Measurements from ENCODE around the gene DMAC2. TPM values are rescaled to one million over a fixed set of nuclear protein-coding genes. Genes with fewer than 3 reads are reported as not detected.

Gene DMAC2
- total RNA-seq, 4 donors from 2014 or later, result 39.1 to 53.1 (median 44.2) TPM

GRCh38 chr19:41422456-41422855, 17.3 kb downstream of the DMAC2 start:
- TF ChIP-seq CTCF (IDR thresholded peaks at IDR 0.05) (no peak), POLR2A (IDR thresholded peaks at IDR 0.05) (no peak)
- Histone ChIP-seq H3K27ac (no peak overlapping the region), H3K9me3 (no peaks in the 10 kb centered on the region), H3K27me3 (no peaks in the 10 kb centered on the region), H3K4me3 (replicated peaks in 1 of 3) (no peak overlapping the region), H3K4me1 (peaks cover 5 to 12% of the 10 kb centered on the region in 2 donors), H3K36me3 (peaks cover 42 to 51% of the 10 kb centered on the region in 2 donors)
- intact Hi-C loops (cut with DNase I), result no loop called here
- WGBS, 2 donors, result 87 to 88% methylated on average over 17 to 18 of the region's 18 CpGs
- DNase-seq, result no peak

DNA sequence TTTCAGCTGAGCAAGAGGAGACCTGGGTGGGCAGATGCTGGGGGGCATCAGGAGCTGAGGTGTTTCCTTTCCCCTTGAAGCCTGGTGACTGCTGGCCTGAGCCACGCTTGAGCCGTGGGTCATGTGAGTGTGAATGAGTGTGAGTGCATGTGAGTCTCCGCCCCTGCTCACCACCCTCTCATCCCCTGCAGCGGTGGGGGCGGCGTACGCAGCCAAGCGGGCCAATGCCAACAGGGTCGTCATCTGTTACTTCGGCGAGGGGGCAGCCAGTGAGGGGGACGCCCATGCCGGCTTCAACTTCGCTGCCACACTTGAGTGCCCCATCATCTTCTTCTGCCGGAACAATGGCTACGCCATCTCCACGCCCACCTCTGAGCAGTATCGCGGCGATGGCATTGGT, 17.7 kb downstream of the DMAC2 start:
- WGBS, 2 donors, result 91 to 94% methylated on average over 18 to 20 of the region's 20 CpGs
- no peak for TF ChIP-seq POLR2A (IDR thresholded peaks at IDR 0.05)
- TF ChIP-seq CTCF (IDR thresholded peaks at IDR 0.05), result no peak
- no peak overlapping the region for H3K4me3 ChIP-seq (replicated peaks in 1 of 3)
- intact Hi-C loops (cut with DNase I), result no loop called here
- peaks cover 42 to 55% of the 10 kb centered on the region in 2 donors for H3K36me3 ChIP-seq
- no peaks in the 10 kb centered on the region for H3K27me3 ChIP-seq
- H3K27ac ChIP-seq, result no peak overlapping the region
- peaks cover 2 to 7% of the 10 kb centered on the region in 2 donors for H3K4me1 ChIP-seq
- H3K9me3 ChIP-seq, result no peaks in the 10 kb centered on the region
- no peak for DNase-seq

GRCh38 chr19:41421314-41421713, 18.4 kb downstream of the DMAC2 start:
- Histone ChIP-seq H3K9me3 (no peaks in the 10 kb centered on the region), H3K36me3 (peaks cover 46 to 55% of the 10 kb centered on the region in 2 donors), H3K4me3 (replicated peaks in 1 of 3) (no peak overlapping the region), H3K27ac (no peak overlapping the region), H3K27me3 (no peaks in the 10 kb centered on the region), H3K4me1 (peaks cover 0 to under 1% of the 10 kb centered on the region in 2 donors)
- 95% methylated on average over 6 of the region's 6 CpGs for WGBS, 2 donors
- TF ChIP-seq CTCF (IDR thresholded peaks at IDR 0.05) (no peak), POLR2A (IDR thresholded peaks at IDR 0.05) (no peak)
- no peak for DNase-seq
- intact Hi-C loops (cut with DNase I), result no loop called here

GRCh38 chr19:41420101-41420880, 19.4 kb downstream of the DMAC2 start:
- 81 to 84% methylated on average over 8 of the region's 8 CpGs for WGBS, 2 donors
- H3K27me3 ChIP-seq, result no peaks in the 10 kb centered on the region
- no peak overlapping the region for H3K4me3 ChIP-seq (replicated peaks in 1 of 3)
- DNase-seq, result no peak
- H3K36me3 ChIP-seq, result peaks cover 48 to 55% of the 10 kb centered on the region in 2 donors
- TF ChIP-seq CTCF (IDR thresholded peaks at IDR 0.05), result no peak
- TF ChIP-seq POLR2A (IDR thresholded peaks at IDR 0.05), result no peak
- intact Hi-C loops (cut with DNase I), result no loop called here
- no peak overlapping the region for H3K27ac ChIP-seq
- H3K9me3 ChIP-seq, result no peaks in the 10 kb centered on the region
- H3K4me1 ChIP-seq, result peaks cover 0 to under 1% of the 10 kb centered on the region in 2 donors

GRCh38 chr19:41416194-41416674, 23.5 kb downstream of the DMAC2 start:
- H3K27ac ChIP-seq, result no peak overlapping the region
- no peaks in the 10 kb centered on the region for H3K27me3 ChIP-seq
- intact Hi-C loops (cut with DNase I), result no loop called here
- TF ChIP-seq CTCF (IDR thresholded peaks at IDR 0.05) (no peak), POLR2A (IDR thresholded peaks at IDR 0.05) (no peak)
- no peaks in the 10 kb centered on the region for H3K9me3 ChIP-seq
- WGBS, 2 donors, result 93 to 98% methylated on average over 12 of the region's 12 CpGs
- peaks cover 34 to 36% of the 10 kb centered on the region in 2 donors for H3K36me3 ChIP-seq
- no peak overlapping the region for H3K4me3 ChIP-seq (replicated peaks in 1 of 3)
- DNase-seq, result no peak
- H3K4me1 ChIP-seq, result peaks cover 0 to 23% of the 10 kb centered on the region in 2 donors
